ENCODE data around the gene CAMSAP3.

Gene CAMSAP3

DNA sequence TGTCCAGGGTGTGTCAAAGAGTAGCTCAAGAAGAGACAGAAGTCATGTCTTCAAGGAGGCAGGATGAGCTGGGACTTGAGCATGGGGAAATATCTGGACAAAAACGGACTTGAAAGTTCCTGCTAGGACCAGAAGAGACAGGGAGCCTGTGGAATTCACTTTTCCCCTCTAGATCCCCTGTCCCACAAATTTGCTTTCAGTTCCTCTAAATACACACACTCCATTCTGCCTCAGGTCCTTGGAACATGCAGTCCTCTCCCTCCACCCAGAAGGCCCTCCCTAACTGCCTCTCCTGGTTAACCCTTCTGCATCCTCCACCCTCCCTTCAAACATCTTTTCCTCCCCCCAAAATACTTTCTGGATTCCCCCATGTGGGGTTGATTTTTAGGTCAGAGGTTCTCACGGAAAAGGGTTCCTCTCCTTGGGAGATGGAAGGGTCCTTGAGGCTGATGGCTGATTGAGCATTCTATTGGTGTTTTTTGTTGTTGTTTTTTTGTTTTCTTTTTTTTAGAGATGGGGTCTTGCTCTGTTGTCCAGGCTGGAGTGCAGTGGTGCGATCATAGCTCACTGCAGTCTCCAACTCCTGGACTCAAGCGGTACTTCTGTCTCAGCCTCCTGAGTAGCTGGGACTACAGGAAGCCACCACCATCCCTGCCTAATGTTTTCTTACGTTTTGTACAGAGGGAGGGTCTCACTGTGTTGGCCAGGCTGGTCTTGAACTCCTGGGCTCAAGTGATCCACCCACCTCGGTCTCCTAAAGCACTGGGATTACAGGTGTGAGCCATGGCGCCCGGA, 66.3 kb downstream of the CAMSAP3 start:
- H3K79me2 ChIP-seq (ENCODE audit: insufficient read depth, low read depth) = no peaks in the 10 kb centered on the region
- H4K20me1 ChIP-seq (ENCODE audit: insufficient read depth) = no peaks in the 10 kb centered on the region
- no peak overlapping the region for H3K9ac ChIP-seq
- TF ChIP-seq, protein P1, sequence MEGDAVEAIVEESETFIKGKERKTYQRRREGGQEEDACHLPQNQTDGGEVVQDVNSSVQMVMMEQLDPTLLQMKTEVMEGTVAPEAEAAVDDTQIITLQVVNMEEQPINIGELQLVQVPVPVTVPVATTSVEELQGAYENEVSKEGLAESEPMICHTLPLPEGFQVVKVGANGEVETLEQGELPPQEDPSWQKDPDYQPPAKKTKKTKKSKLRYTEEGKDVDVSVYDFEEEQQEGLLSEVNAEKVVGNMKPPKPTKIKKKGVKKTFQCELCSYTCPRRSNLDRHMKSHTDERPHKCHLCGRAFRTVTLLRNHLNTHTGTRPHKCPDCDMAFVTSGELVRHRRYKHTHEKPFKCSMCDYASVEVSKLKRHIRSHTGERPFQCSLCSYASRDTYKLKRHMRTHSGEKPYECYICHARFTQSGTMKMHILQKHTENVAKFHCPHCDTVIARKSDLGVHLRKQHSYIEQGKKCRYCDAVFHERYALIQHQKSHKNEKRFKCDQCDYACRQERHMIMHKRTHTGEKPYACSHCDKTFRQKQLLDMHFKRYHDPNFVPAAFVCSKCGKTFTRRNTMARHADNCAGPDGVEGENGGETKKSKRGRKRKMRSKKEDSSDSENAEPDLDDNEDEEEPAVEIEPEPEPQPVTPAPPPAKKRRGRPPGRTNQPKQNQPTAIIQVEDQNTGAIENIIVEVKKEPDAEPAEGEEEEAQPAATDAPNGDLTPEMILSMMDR (conservative IDR thresholded peaks at IDR 0.05; ENCODE audit: low read depth, low read length) = no peak
- no peaks in the 10 kb centered on the region for H3K36me3 ChIP-seq (ENCODE audit: insufficient read depth)
- H3K27ac ChIP-seq = no peak overlapping the region
- no peak overlapping the region for H3K4me3 ChIP-seq (IDR thresholded peaks at IDR 0.05; ENCODE audit: insufficient read depth, low read depth, low read length)
- no peak overlapping the region for H2AFZ ChIP-seq (ENCODE audit: low read depth)
- no peak overlapping the region for H3K4me2 ChIP-seq
- peaks cover 62% of the 10 kb centered on the region; the same call in 1 of the 2 replicates for H3K27me3 ChIP-seq (ENCODE audit: insufficient read depth, low read depth)
- no peaks in the 10 kb centered on the region for H3K4me1 ChIP-seq (ENCODE audit: low read depth, poor library complexity, severe bottlenecking)

DNA sequence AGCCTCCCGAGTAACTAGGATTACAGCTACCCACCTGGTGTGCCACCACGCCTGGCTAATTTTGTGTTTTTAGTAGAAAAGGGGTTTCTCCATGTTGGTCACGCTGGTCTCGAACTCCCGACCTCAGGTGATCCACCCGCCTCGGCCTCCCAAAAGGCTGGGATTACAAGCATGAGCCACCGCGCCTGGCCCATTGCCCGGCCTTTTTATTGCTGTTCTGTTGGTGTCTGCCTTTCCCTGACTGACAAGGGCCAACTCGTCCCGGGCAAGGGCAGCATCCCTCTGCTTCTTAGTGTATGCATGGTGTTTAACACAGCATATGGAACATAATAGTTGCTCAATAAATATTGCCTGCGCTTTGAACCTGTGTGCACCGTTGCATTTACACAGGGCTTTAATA, 67.0 kb downstream of the CAMSAP3 start:
- TF ChIP-seq, protein P1 (conservative IDR thresholded peaks at IDR 0.05; ENCODE audit: low read depth, low read length) = no peak
- H3K9ac ChIP-seq = no peak overlapping the region
- H3K27me3 ChIP-seq (ENCODE audit: insufficient read depth, low read depth) = peaks cover 57% of the 10 kb centered on the region; the same call in 1 of the 2 replicates
- H3K4me3 ChIP-seq (IDR thresholded peaks at IDR 0.05; ENCODE audit: insufficient read depth, low read depth, low read length) = no peak overlapping the region
- H3K27ac ChIP-seq = no peak overlapping the region
- no peak overlapping the region for H3K4me2 ChIP-seq
- H3K36me3 ChIP-seq (ENCODE audit: insufficient read depth) = no peaks in the 10 kb centered on the region
- H3K79me2 ChIP-seq (ENCODE audit: insufficient read depth, low read depth) = no peaks in the 10 kb centered on the region
- no peaks in the 10 kb centered on the region for H3K4me1 ChIP-seq (ENCODE audit: low read depth, poor library complexity, severe bottlenecking)
- no peaks in the 10 kb centered on the region for H4K20me1 ChIP-seq (ENCODE audit: insufficient read depth)
- no peak overlapping the region for H2AFZ ChIP-seq (ENCODE audit: low read depth)

DNA sequence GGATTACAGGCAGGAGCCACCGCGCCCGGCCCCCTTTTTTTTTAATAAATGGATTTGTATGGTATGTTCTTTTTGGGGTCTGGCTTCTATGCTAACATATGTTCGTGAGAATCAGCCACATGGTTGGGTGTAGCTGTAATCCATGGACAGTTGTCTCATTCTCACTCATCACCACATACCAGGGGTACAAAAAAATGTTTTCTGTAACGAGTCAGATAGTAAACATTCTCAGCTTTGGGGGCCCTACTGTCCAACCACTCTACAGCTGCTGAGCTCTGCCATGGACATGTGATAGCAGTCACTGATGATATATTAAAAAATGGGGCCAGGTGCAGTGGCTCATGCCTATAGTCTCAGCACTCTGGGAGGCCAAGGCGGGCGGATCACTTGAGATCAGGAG, 68.0 kb downstream of the CAMSAP3 start:
- Histone ChIP-seq H2AFZ (ENCODE audit: low read depth) (no peak overlapping the region), H3K9ac (no peak overlapping the region), H3K4me2 (no peak overlapping the region), H3K27me3 (ENCODE audit: insufficient read depth, low read depth) (peaks cover 58% of the 10 kb centered on the region; the same call in 1 of the 2 replicates), H3K36me3 (ENCODE audit: insufficient read depth) (no peaks in the 10 kb centered on the region), H3K4me1 (ENCODE audit: low read depth, poor library complexity, severe bottlenecking) (no peaks in the 10 kb centered on the region), H3K4me3 (IDR thresholded peaks at IDR 0.05; ENCODE audit: insufficient read depth, low read depth, low read length) (no peak overlapping the region), H3K79me2 (ENCODE audit: insufficient read depth, low read depth) (no peaks in the 10 kb centered on the region), H4K20me1 (ENCODE audit: insufficient read depth) (no peaks in the 10 kb centered on the region), H3K27ac (no peak overlapping the region)
- TF ChIP-seq, protein P1 (conservative IDR thresholded peaks at IDR 0.05; ENCODE audit: low read depth, low read length) = no peak

DNA sequence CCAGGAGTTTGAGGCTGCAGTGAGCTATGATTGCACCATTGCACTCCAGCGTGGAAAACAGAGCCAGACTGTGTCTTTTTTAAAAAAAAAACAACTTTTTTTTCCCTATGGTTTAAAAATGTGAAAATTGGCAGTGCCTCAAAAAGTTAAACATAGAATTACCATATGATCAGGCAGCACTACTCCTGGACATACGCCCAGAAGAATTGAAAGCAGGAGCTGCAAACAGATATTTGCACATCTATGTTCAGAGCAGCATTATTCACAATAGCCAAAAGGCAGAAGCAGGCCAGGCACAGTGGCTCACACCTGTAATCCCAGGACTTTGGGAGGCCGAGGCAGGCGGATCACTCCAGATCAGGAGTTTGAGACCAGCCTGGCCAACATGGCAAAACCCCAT, 69.4 kb downstream of the CAMSAP3 start:
- Histone ChIP-seq H3K4me1 (ENCODE audit: low read depth, poor library complexity, severe bottlenecking) (no peaks in the 10 kb centered on the region), H3K4me2 (no peak overlapping the region), H3K27ac (no peak overlapping the region), H3K36me3 (ENCODE audit: insufficient read depth) (no peaks in the 10 kb centered on the region), H3K9ac (no peak overlapping the region), H2AFZ (ENCODE audit: low read depth) (no peak overlapping the region), H4K20me1 (ENCODE audit: insufficient read depth) (no peaks in the 10 kb centered on the region), H3K79me2 (ENCODE audit: insufficient read depth, low read depth) (no peaks in the 10 kb centered on the region), H3K27me3 (ENCODE audit: insufficient read depth, low read depth) (peaks cover 57% of the 10 kb centered on the region; the same call in 1 of the 2 replicates), H3K4me3 (IDR thresholded peaks at IDR 0.05; ENCODE audit: insufficient read depth, low read depth, low read length) (no peak overlapping the region)
- TF ChIP-seq, protein P1 (conservative IDR thresholded peaks at IDR 0.05; ENCODE audit: low read depth, low read length) = no peak
